ENCODE measurements around the gene SPDEF. TPM values are rescaled to one million over a fixed set of nuclear protein-coding genes. Genes with fewer than 3 reads are reported as not detected.

The SPDEF gene
- total RNA-seq, 2 donors from 2014 or later, result 0.80 TPM; not detected in 1

DNA sequence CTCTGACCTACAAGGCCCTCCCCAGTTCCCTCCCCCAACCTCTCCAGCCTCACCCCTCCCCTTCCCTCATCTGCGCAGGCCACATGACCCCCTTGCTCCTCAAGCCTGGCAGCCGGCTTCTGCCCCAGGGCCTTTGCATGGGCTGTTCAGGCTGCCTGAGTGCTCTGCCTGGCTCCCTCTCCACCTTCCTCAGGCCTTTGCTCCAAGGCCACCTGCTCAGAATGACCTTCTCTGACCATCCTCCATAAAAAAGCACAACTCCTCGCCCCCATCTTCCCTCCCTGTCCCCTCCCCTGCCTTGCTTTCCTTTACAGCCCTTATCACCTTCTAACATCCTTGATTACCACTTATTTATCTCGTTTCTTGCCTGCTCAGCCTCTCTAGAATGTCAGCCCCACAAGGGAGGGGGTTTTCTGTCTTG lies 38.7 kb downstream of the SPDEF start:
- ATAC-seq, result no peak
- no peak for DNase-seq (ENCODE audit: low spot score in 2 of 2)
- H3K36me3 Mint-ChIP-seq, result no peaks in the 10 kb centered on the region
- no peaks in the 10 kb centered on the region for H3K9me3 Mint-ChIP-seq
- H3K27ac Mint-ChIP-seq, result peak overlapping the region in 1 of 2 donors; percentile 83

- ATAC-seq, result no peak
- Mint-ChIP-seq H3K36me3 (no peaks in the 10 kb centered on the region), H3K9me3 (no peaks in the 10 kb centered on the region), H3K27ac (peak overlapping the region in 1 of 2 donors; percentile 92)
- no peak for DNase-seq (ENCODE audit: low spot score in 2 of 2)
Measured at GRCh38 chr6:34516391-34517324, 39.5 kb downstream of the SPDEF start.

GRCh38 chr6:34515473-34516387 lies 40.4 kb downstream of the SPDEF start:
- DNase-seq (ENCODE audit: low spot score in 2 of 2) (no peak), ATAC-seq (no peak)
- H3K9me3 Mint-ChIP-seq, result no peaks in the 10 kb centered on the region

DNA sequence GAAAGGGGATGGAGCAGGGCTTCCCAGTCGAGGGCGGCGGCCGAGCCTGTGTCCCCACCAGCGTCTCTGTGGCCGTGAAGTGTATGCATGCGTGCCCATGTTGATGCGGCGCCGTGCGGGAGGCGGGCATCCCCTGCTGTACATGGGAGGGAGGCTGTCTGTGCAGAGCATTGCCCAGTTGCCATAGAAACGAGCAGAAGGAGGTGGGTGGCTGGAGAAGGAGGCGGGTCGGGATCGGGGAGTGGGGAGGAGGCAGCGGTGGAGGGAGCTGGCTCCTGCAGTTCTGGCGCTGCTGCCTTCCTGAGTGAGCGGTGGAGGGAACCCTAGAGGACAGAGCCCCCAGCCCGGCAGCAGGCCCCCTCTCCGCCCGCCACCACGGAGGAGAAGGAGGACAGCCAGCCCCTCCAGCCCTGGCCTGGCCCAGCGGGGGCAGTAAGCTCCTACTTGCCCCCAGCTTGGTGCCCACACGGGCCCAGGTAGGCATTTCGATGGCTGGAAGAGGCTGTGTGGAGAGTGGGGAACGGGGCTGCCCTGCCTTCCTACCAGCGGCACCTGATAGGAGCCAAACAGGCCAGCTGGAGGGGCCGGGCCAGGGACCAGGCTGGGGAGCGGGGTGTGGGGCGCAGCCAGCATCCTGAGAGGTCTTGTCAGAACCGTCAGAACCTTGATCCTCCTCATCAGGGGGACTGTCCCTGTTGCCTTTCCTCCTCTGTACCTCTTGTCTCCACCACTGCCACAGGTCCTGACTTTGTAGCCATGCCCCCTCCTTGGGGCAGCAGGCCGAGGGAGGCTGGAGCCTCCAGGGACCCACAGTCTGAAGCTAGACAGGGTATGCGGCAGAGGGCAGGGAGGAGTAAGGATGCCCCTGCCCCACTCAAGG lies 41.3 kb downstream of the SPDEF start:
- no peak overlapping the region for H3K27ac Mint-ChIP-seq
- peaks cover 0 to 5% of the 10 kb centered on the region in 2 donors for H3K9me3 Mint-ChIP-seq
- DNase-seq (ENCODE audit: low spot score in 2 of 2) (no peak), ATAC-seq (no peak)
- no peaks in the 10 kb centered on the region for H3K36me3 Mint-ChIP-seq

More at GRCh38 chr6:34515473-34516387, 40.4 kb downstream of the SPDEF start:
- Mint-ChIP-seq H3K27ac (no peak overlapping the region), H3K36me3 (no peaks in the 10 kb centered on the region)

- Mint-ChIP-seq H3K9me3 (peaks cover 0 to 5% of the 10 kb centered on the region in 2 donors), H3K36me3 (no peaks in the 10 kb centered on the region), H3K27ac (no peak overlapping the region)
- DNase-seq (ENCODE audit: low spot score in 2 of 2), result no peak
- no peak for ATAC-seq
Measured at GRCh38 chr6:34514112-34514511, 42.0 kb downstream of the SPDEF start.

- DNase-seq (ENCODE audit: low spot score in 2 of 2) (no peak), ATAC-seq (no peak)
- H3K36me3 Mint-ChIP-seq, result no peaks in the 10 kb centered on the region
- peaks cover 0 to 5% of the 10 kb centered on the region in 2 donors for H3K9me3 Mint-ChIP-seq
- no peak overlapping the region for H3K27ac Mint-ChIP-seq
Measured at GRCh38 chr6:34513646-34514045, 42.5 kb downstream of the SPDEF start.

GRCh38 chr6:34512738-34513115 lies 43.4 kb downstream of the SPDEF start:
- ATAC-seq, result no peak
- Mint-ChIP-seq H3K36me3 (no peaks in the 10 kb centered on the region), H3K9me3 (peaks cover 0 to 5% of the 10 kb centered on the region in 2 donors), H3K27ac (no peak overlapping the region)
- no peak for DNase-seq (ENCODE audit: low spot score in 2 of 2)

DNA sequence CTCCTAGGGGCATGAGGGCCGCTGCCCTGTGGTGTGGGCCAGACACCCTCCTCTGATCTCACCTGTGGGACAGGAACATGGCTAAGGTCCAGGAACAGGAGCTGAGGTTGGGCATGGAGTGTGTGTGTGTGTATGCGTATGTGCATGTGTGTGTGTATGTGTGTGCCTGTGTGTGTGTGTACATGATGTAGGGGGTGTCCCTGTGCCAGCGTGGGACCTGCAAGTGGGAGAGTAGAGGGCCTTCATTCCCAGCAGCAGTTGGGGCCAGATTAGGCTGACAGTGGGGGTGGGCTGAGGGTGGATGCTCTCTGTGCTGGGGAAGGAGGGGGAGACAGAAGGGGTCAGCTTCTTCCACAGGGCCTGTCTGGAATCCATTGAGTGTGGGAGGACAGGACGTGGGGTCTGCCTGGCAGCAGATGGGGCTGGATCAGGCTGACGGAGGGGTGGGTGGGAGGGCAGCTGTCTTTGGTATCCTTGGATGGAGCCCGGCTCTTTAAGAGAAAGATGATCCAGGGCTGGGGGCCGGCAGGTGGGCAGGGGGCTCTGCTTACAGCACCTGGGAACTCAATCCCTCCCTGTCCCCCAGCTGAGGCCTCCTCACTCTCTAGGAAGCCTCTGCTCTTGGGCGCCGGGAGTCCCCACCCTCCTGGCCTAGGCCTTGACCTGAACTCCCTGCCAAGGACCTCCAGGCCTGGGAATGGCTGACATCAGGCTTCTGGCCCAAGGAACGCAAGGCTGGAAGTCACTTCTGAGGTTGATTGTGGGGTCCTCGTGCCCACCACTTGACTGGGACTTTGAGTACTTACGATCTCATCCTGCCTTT lies 44.0 kb downstream of the SPDEF start:
- no peak overlapping the region for H3K27ac Mint-ChIP-seq
- ATAC-seq, result no peak

DNA sequence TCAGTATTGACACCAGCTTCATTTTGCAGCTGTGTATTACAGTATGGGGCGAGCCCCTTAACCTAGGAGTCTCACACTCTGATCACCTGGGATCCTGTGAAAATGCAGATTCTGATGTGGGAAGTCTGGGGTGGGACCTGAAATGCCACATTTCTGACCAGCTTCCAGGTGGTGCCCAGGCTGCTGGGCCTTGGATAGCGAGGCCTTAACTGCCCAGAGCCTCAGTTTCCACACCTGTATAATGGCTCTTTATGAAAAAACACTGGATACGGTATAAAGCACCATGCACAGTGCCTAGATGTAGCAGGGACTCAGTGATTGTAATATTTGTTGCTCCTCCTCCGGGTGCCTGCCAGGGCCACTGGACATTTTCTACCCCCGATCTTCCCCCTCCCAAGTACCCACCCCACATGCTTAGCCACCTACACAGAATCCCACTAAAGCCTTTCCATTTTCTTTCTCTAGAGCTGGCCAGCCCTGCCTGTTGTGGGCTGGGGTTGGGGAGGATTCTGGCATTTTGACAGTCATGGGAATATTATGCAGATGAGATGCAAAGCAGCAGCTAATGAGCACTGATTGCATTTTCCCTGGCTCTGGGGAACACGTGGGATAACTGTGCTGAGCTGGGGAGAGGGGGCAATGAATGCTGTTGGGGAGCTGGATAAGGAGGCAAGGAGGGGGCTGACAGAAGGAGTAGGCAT lies 44.8 kb downstream of the SPDEF start:
- H3K27ac Mint-ChIP-seq, result no peak overlapping the region
- ATAC-seq (no peak), DNase-seq (ENCODE audit: low spot score in 2 of 2) (no peak)
- no peaks in the 10 kb centered on the region for H3K36me3 Mint-ChIP-seq
- peaks cover 0 to 5% of the 10 kb centered on the region in 2 donors for H3K9me3 Mint-ChIP-seq

More for the DNA sequence above, 44.0 kb downstream of the SPDEF start:
- peaks cover 0 to 5% of the 10 kb centered on the region in 2 donors for H3K9me3 Mint-ChIP-seq
- no peak for DNase-seq (ENCODE audit: low spot score in 2 of 2)
- H3K36me3 Mint-ChIP-seq, result no peaks in the 10 kb centered on the region

DNA sequence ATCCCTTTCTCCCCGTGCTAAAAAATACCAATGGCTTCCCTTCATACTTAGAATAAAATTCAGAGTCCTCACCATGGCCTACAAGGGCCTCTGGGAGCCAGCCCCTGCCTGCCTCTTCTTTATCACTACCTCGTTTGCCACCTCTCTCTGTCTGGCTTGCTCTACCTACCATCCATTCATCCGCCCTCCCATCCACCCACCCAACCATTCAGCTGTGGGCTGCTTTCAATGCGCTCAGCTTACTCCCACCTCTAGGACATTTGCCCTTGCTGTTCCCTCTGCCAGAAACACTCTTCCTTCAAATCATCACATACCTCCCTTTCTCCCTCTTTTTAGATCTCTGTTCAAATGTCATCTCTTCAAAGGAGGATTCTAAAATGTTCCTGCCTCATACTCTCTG lies 45.8 kb downstream of the SPDEF start:
- Mint-ChIP-seq H3K36me3 (no peaks in the 10 kb centered on the region), H3K9me3 (peaks cover 0 to 5% of the 10 kb centered on the region in 2 donors), H3K27ac (no peak overlapping the region)
- DNase-seq (ENCODE audit: low spot score in 2 of 2) (no peak), ATAC-seq (no peak)

DNA sequence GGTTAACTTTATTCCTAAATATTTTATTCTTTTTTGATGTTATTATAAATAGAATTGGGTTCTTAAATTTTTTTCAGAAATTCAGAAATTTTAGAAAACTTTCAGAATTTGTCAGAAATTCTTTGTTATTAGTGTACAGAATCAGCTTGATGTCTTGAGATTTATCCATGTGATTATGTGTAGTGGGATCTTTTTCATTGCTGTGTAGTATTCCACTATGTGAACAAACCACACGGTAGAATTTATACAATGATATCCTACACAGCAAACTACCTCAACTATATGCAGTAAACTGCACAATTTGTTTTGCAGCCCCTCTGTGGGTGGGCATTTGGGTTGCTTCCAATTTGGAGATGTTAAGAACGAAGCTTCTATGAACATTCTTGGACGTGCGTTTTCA lies 46.3 kb downstream of the SPDEF start:
- H3K9me3 Mint-ChIP-seq, result peaks cover 0 to 5% of the 10 kb centered on the region in 2 donors
- H3K27ac Mint-ChIP-seq, result no peak overlapping the region
- DNase-seq (ENCODE audit: low spot score in 2 of 2), result no peak
- ATAC-seq, result no peak
- H3K36me3 Mint-ChIP-seq, result no peaks in the 10 kb centered on the region

GRCh38 chr6:34508425-34508824 lies 47.7 kb downstream of the SPDEF start:
- H3K27ac Mint-ChIP-seq, result no peak overlapping the region
- H3K36me3 Mint-ChIP-seq, result no peaks in the 10 kb centered on the region
- DNase-seq (ENCODE audit: low spot score in 2 of 2) (no peak), ATAC-seq (no peak)
- peaks cover 0 to 5% of the 10 kb centered on the region in 2 donors for H3K9me3 Mint-ChIP-seq

DNA sequence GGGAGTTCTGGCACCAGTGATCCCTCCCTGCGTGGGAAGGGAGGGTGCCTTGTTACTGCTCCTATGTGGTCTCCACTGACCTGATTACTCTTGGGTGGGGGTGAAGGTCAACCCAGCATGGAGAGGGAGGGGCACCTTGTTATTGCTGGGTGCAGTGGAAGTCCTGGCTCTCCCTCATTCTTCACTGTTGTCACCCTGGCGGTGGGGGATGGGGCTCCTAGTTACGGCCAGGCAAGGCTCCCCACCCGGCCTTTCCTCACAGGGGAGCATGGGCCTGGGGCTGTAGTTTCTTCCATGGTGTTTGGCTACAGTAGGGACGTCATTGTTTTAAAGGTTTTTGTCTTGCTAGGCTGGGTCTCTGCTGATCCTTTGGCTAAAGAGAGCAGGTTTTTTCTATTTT lies 49.4 kb downstream of the SPDEF start:
- DNase-seq (ENCODE audit: low spot score in 2 of 2), result peak in 1 of 2 donors; percentile 26
- H3K27ac Mint-ChIP-seq, result no peak overlapping the region
- H3K36me3 Mint-ChIP-seq, result no peaks in the 10 kb centered on the region
- peaks cover 0 to 5% of the 10 kb centered on the region in 2 donors for H3K9me3 Mint-ChIP-seq
- ATAC-seq, result no peak

DNA sequence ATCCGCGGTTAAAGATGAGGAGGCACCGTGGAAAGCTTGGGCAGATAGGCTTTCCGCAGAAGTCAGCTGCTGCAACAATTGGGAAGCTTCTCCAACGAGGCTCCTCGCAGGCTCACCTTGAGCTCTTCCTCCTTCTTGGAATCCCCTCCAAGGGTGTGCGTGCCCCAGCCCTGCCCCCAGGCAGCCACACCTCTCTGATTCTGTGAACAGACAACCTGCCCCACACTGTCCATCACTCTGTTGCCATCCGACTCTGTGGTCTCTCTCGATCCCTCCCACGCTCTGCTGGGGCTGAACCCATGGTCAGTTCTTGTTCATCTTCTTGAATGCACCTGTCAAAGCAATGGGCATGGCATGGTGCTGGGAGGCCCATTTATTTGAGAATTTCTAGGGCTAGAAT lies 58.7 kb downstream of the SPDEF start:
- DNase-seq (ENCODE audit: low spot score in 2 of 2) (no peak), ATAC-seq (no peak)
- Mint-ChIP-seq H3K36me3 (no peaks in the 10 kb centered on the region), H3K9me3 (peaks cover 0 to 15% of the 10 kb centered on the region in 2 donors), H3K27ac (peak overlapping the region in 1 of 2 donors; percentile 45)

DNA sequence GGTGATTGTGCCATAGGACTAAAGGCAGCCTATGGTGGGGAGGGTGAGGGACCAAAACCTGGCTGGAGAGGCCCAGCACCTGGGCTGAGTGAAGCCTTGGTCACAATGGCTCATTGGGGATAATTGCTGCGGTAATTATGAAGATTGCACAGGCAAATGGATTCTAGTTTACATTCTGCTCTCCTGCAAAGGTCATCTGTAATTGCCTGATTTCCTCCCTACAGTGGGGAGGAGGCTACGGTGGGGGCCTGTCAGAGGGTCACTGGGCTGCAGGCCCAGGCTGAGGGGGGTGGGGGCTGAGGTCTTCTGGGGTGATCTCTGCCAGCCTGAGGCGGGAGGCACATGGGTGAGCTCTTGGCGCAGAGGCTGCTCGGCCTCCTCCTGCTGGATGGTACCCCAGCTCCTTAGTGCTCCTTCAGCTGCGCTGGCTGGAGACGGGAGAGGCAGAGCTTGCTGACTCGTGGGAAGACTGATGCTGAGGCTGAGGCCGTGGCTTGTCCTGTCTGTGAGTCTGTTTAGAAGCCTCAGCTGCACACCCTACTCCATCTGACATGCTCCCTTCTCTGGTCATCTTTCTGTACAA lies 59.9 kb downstream of the SPDEF start:
- ATAC-seq (no peak), DNase-seq (ENCODE audit: low spot score in 2 of 2) (no peak)
- H3K9me3 Mint-ChIP-seq, result peaks cover 0 to 10% of the 10 kb centered on the region in 2 donors
- H3K27ac Mint-ChIP-seq, result no peak overlapping the region
- H3K36me3 Mint-ChIP-seq, result no peaks in the 10 kb centered on the region

Data from activated naive CD4-positive, alpha-beta T cell treated with anti-CD3 and anti-CD28 coated beads, Interleukin-2, amount 50 U/mL, for 72 hours (primary cell).